IMR-90 (cell line): ENCODE data around the gene PRR36. TPM values are rescaled to one million over a fixed set of nuclear protein-coding genes. Genes with fewer than 3 reads are reported as not detected.

Experiments
- ATAC-seq: fragments of 200-7000 bp; cut with Tn5 transposase; 2 replicates; pipeline ENCODE4 v1.9.1; 2020; ENCODE audit warnings: low read depth, mild to moderate bottlenecking, moderate library complexity
- BruUV-seq: library from RNA; stranded (reverse); fragments of 400-500 nt; replicated peaks from 2 replicates; lab custom pipeline; 2021; lab: Mats Ljungman, UMichigan
- CTCF ChIA-PET: fragments of 300-600 bp; formaldehyde crosslinking; extraction: SDS; loops from one replicate; lab custom pipeline; 2021; ENCODE audit warnings: antibody characterized with exemption; lab: Yijun Ruan, JAX
- POLR2A ChIA-PET: fragments of 300-600 bp; sonication (Branson Sonifier 250); formaldehyde crosslinking; loops from one replicate; lab custom pipeline; 2022; ENCODE audit warnings: antibody characterized with exemption; ENCODE audit not compliant: unreplicated experiment; lab: Charles Lee
- DNase-seq: peaks from one replicate; pipeline ENCODE4 v3.0.0; 2013
- H2AFZ ChIP-seq: replicated peaks from 2 replicates; pipeline ENCODE3; 2013; ENCODE audit warnings: low read length, mild to moderate bottlenecking; ENCODE audit not compliant: poor library complexity
- H2AK5ac ChIP-seq: 2 replicates; pipeline ENCODE4 v1.6.1; 2013; ENCODE audit warnings: low read depth, low read length, inconsistent platforms
- H2AK9ac ChIP-seq: replicated peaks from 2 replicates; pipeline ENCODE3; 2013; ENCODE audit warnings: mild to moderate bottlenecking, low read depth, low read length, moderate library complexity; ENCODE audit not compliant: poor library complexity
- H2BK120ac ChIP-seq: 2 replicates; pipeline ENCODE4 v1.6.1; 2013; ENCODE audit warnings: low read depth, low read length, inconsistent platforms
- H2BK15ac ChIP-seq: 3 replicates; pipeline ENCODE4 v1.6.1; 2013; ENCODE audit warnings: low read depth, low read length, inconsistent platforms
- H2BK20ac ChIP-seq: 2 replicates; pipeline ENCODE4 v1.6.1; 2013; ENCODE audit warnings: low read depth, mild to moderate bottlenecking, inconsistent platforms, low read length, moderate library complexity
- H2BK5ac ChIP-seq: 2 replicates; pipeline ENCODE4 v1.6.1; 2013; ENCODE audit warnings: mild to moderate bottlenecking, low read depth, low read length, inconsistent platforms; ENCODE audit not compliant: poor library complexity, severe bottlenecking
- H3K14ac ChIP-seq: replicated peaks from 2 replicates; pipeline ENCODE4 v1.6.1; 2013; ENCODE audit warnings: low read depth, low read length, inconsistent platforms
- H3K18ac ChIP-seq: 2 replicates; pipeline ENCODE4 v1.6.1; 2013; ENCODE audit warnings: low read depth, low read length, control low read depth
- H3K23ac ChIP-seq: 2 replicates; pipeline ENCODE4 v1.6.1; 2013; ENCODE audit warnings: low read depth, low read length, inconsistent platforms
- H3K27ac ChIP-seq: 2 replicates; pipeline ENCODE4 v1.5.1; 2013; ENCODE audit warnings: mild to moderate bottlenecking, control low read depth, low read length; ENCODE audit not compliant: insufficient read depth
- H3K27me3 ChIP-seq: 2 replicates; pipeline ENCODE4 v1.6.1; 2013; ENCODE audit warnings: low read length; ENCODE audit not compliant: control insufficient read depth, insufficient read depth
- H3K36me3 ChIP-seq: 2 replicates; pipeline ENCODE4 v1.6.1; 2013; ENCODE audit warnings: low read length, mixed read lengths; ENCODE audit not compliant: control insufficient read depth, insufficient read depth
- H3K4ac ChIP-seq: 2 replicates; pipeline ENCODE4 v1.6.1; 2013; ENCODE audit warnings: low read depth, low read length, inconsistent platforms
- H3K4me1 ChIP-seq: 2 replicates; pipeline ENCODE4 v1.6.1; 2013; ENCODE audit warnings: low read length, mixed read lengths; ENCODE audit not compliant: control insufficient read depth, insufficient read depth
- H3K4me2 ChIP-seq: 2 replicates; pipeline ENCODE4 v1.6.1; 2013; ENCODE audit warnings: low read depth, mild to moderate bottlenecking, control low read depth, low read length, moderate library complexity
- H3K4me3 ChIP-seq: 2 replicates; pipeline ENCODE4 v1.5.1; 2013; ENCODE audit warnings: low read depth, mild to moderate bottlenecking, control low read depth, low read length, moderate library complexity; ENCODE audit not compliant: insufficient read depth
- H3K56ac ChIP-seq: 2 replicates; pipeline ENCODE4 v1.6.1; 2013; ENCODE audit warnings: low read length, inconsistent platforms; ENCODE audit not compliant: insufficient read depth; ENCODE audit errors: extremely low read depth
- H3K79me1 ChIP-seq, 2 experiments: 2 replicates each; pipeline ENCODE4 v1.6.1; 2013; ENCODE audit warnings: low read length in 2 of 2, inconsistent platforms in 1 of 2, low read depth in 1 of 2
- H3K9ac ChIP-seq: 2 replicates; pipeline ENCODE4 v1.6.1; 2013; ENCODE audit warnings: low read depth, low read length, control low read depth
- H3K9me1 ChIP-seq: 2 replicates; pipeline ENCODE4 v1.6.1; 2013; ENCODE audit warnings: low read length, inconsistent platforms; ENCODE audit not compliant: insufficient read depth
- H3K9me3 ChIP-seq: 2 replicates; pipeline ENCODE4 v1.6.1; 2013; ENCODE audit warnings: low read length; ENCODE audit not compliant: control insufficient read depth, insufficient read depth
- H4K20me1 ChIP-seq: 2 replicates; pipeline ENCODE4 v1.6.1; 2013; ENCODE audit warnings: low read length, inconsistent platforms; ENCODE audit not compliant: insufficient read depth
- H4K5ac ChIP-seq: 2 replicates; pipeline ENCODE4 v1.6.1; 2013; ENCODE audit warnings: mild to moderate bottlenecking, low read depth, low read length, control low read depth
- H4K8ac ChIP-seq, 2 experiments: 2 replicates each; pipeline ENCODE4 v1.6.1; 2013; ENCODE audit warnings: low read depth in 2 of 2, low read length in 2 of 2, control low read depth in 1 of 2, inconsistent platforms in 1 of 2
- H4K91ac ChIP-seq: 2 replicates; pipeline ENCODE4 v1.6.1; 2013; ENCODE audit warnings: low read depth, low read length, inconsistent platforms; ENCODE audit not compliant: insufficient read depth
- BHLHE40 ChIP-seq: fragments of 150-350 bp; IDR thresholded peaks from 2 replicates; pipeline ENCODE4 v1.6.1; 2016; ENCODE audit warnings: mild to moderate bottlenecking, low read depth, low read length
- CEBPB ChIP-seq: IDR thresholded peaks from 2 replicates; pipeline ENCODE4 v1.6.1; 2012; ENCODE audit warnings: low read depth, low read length, improper control_type of control experiment
- CHD1 ChIP-seq: IDR thresholded peaks from 2 replicates; pipeline ENCODE4 v1.6.1; 2012; ENCODE audit warnings: low read depth, low read length, improper control_type of control experiment
- FOS ChIP-seq: fragments of 150-350 bp; IDR thresholded peaks from 2 replicates; pipeline ENCODE4 v1.6.1; 2016; ENCODE audit warnings: low read depth, low read length
- MAFK ChIP-seq: IDR thresholded peaks from 2 replicates; pipeline ENCODE4 v1.6.1; 2012; ENCODE audit warnings: low read depth, low read length, improper control_type of control experiment
- MAZ ChIP-seq: IDR thresholded peaks from 2 replicates; pipeline ENCODE4 v1.6.1; 2012; ENCODE audit warnings: low read depth, mild to moderate bottlenecking, low read length, improper control_type of control experiment, moderate library complexity, borderline replicate concordance
- POLR2A ChIP-seq: IDR thresholded peaks from 2 replicates; pipeline ENCODE4 v1.6.1; 2012; ENCODE audit warnings: mild to moderate bottlenecking, low read depth, low read length
- RAD21 ChIP-seq: IDR thresholded peaks from 2 replicates; pipeline ENCODE4 v1.6.1; 2012; ENCODE audit warnings: low read length, improper control_type of control experiment
- RCOR1 ChIP-seq: IDR thresholded peaks from 2 replicates; pipeline ENCODE4 v1.6.1; 2012; ENCODE audit warnings: mild to moderate bottlenecking, low read length, improper control_type of control experiment; ENCODE audit not compliant: insufficient replicate concordance
- RFX5 ChIP-seq: IDR thresholded peaks from 2 replicates; pipeline ENCODE4 v1.8.0; 2012; ENCODE audit warnings: low read depth, mild to moderate bottlenecking, low read length, moderate library complexity
- SMC3 ChIP-seq: fragments of 150-350 bp; IDR thresholded peaks from 2 replicates; pipeline ENCODE4 v1.6.1; 2016; ENCODE audit warnings: low read depth, mild to moderate bottlenecking, antibody characterized with exemption, low read length, moderate library complexity
- WGBS, 2 experiments: methylation state at CpG; one replicate each; pipeline versions ENCODE4 v1.1.5 to v1.1.7; 2013; ENCODE audit warnings: missing lambda C conversion rate in 2 of 2; ENCODE audit not compliant: insufficient read length in 1 of 2; ENCODE audit errors: extremely low coverage in 2 of 2; 5-methylcytosine and 5-hydroxymethylcytosine counted together
- dilution Hi-C: fragments of 300-500 bp; cut with HindIII; formaldehyde crosslinking; loops from one replicate; pipeline ENCODE4 v1.14.3; 2018; ENCODE audit warnings: low sequenced_read_pairs; ENCODE audit not compliant: unreplicated experiment
- in situ Hi-C: fragments of 300-500 bp; cut with MboI; formaldehyde crosslinking; loops from 3 replicates; pipeline ENCODE4 v1.14.3; 2019; ENCODE audit warnings: low sequenced_read_pairs, inconsistent platforms, mixed read lengths
- intact Hi-C: fragments of 100-400 bp; cut with micrococcal nuclease; formaldehyde crosslinking; loops from 2 replicates; pipeline ENCODE4 v1.10.0; 2022
- polyA plus RNA-seq, 3 experiments: library from polyadenylated mRNA; depleted of rRNA; stranded (reverse); fragments of >200 nt; gene quantifications; 2 replicates each; pipeline ENCODE4 v1.2.3, GENCODE V29; 2012; ENCODE audit warnings: low replicate concordance in 1 of 3
- total RNA-seq: library from RNA; depleted of rRNA; stranded (reverse); fragments of >200 nt; gene quantifications from 2 replicates; pipeline ENCODE4 v1.2.3, GENCODE V29; 2012
- TF ChIP-seq, protein P1 (sequence below): fragments of 150-350 bp; IDR thresholded peaks from 2 replicates; pipeline ENCODE4 v1.6.1; 2017; ENCODE audit warnings: mild to moderate bottlenecking, antibody characterized with exemption, low read length, low read depth

The PRR36 gene
- total and polyA plus RNA-seq, 2 of the 4 experiments (the other 2 are of a cell fraction), result 0.02 TPM; not detected in 1

DNA sequence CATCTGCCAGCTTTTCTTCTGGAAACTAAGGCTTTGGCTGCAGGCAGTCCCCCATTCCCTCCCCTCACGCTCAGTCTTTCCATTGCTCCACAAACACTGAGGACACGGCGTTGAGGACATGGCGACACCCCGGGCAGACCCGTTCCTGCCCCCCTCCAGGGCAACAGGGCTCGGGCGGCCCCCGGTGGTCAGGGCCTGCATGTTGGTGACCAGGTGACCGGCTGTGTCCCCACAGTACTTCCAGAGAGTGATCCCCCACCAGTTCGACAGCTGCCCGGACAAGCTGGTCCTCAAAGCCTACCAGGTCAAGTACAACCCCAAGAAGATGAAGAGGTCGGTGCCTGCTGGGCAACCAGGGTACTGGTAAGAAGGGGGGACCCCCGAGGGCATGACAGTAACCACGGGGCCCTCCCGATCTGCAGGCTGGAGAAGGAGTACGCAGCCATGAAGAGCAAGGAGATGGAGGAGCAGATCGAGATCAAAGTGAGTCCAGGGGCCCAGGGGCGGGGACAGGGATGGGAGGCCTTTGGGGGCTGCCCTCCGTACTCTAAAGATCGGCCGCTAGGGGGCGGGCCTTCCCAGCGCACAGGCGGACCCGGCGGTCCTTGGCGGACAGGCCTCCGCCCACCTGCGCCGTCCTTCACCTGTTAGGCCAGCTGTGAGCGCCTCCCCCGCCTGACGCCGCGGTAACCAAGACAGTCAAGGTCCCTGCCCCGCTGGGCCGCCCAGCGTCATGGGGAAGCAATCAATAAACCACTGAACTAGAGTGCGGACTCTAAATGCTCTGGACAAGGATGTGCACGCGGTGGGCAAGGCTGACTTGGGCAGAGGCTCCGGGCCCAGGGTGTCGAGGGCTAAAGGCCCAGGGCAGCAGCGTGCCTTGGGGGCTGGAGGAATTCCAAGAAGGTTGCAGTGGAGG lies 21.1 kb downstream of the PRR36 start (continued):
- TF ChIP-seq SMC3 (peak; percentile 59), POLR2A (no peak), BHLHE40 (no peak)

DNA sequence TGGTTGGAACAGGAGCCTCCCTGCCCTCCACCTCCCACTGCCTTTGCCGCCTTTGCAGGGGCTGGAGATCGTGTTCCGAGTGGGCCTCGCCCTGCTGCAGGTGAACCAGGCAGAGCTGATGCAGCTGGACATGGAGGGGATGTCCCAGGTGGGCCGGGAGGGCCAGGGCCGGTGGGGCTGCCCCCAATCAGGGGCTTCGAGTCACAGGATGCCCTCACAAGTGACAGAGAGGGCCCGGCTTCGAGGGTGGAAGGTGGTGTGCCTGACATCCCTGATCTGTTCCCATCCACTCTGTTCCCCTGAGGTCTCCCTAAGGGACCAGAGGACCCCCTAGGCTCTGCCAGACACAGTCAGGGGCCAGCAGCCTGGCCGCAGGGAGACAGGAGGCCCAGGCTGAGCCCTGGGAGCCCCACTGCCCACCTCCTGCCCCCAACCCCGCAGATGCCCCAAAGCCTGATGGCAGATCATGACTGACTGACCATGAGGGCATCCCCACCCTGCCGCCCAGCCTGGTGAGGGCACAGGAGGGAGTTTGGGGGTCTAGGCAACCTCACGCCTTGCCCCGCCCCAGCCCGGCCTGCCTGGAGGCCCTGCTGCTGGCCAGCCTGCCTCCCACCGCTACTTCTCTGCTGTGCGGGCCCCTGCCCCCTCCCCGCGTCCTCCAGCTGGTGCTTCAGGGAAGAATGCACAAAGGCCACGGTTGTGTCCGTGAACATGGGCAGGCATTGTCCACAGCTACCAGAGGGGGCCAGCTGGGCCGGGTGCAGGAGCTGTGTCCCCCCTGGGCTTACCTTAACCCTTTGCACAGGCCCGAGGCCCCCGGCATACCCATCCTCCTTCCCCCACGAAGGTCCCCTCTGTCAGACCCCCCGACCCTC lies 22.3 kb downstream of the PRR36 start:
- no peak overlapping the region for H3K14ac ChIP-seq
- no peak overlapping the region for H4K91ac ChIP-seq
- H3K4me1 ChIP-seq, result peaks cover 6% of the 10 kb centered on the region
- no peak overlapping the region for H2BK120ac ChIP-seq
- WGBS, 2 experiments, result 47% methylated on average over 3 of the region's 26 CpGs; no CpG with 5 or more reads in 1 of the 2 experiments
- H2BK15ac ChIP-seq, result no peak overlapping the region
- H4K8ac ChIP-seq, result no peak overlapping the region
- intact Hi-C loops (no loop called here), dilution Hi-C loops (no loop called here), in situ Hi-C loops (no loop called here)
- ATAC-seq (no peak), DNase-seq (no peak)
- H3K4me3 ChIP-seq, result no peak overlapping the region
- H3K9ac ChIP-seq, result no peak overlapping the region
- no peak overlapping the region for H3K23ac ChIP-seq
- ChIA-PET CTCF (interaction anchor here (0.7 to 1.9 kb wide), 3 partner anchors 11 to 17 kb away, joined by 3 to 6 read pairs (median 4); no protein-coding TSS in a partner anchor), POLR2A (interaction anchor here (0.6 kb wide), 1 partner anchor 176 kb away, joined by 4 read pairs; no protein-coding TSS in a partner anchor)
- H3K79me1 ChIP-seq, result no peaks in the 10 kb centered on the region
- H2AFZ ChIP-seq, result no peak overlapping the region
- no TSS peak for BruUV-seq
- H4K5ac ChIP-seq, result no peak overlapping the region
- H2BK5ac ChIP-seq, result no peak overlapping the region
- peaks cover 8% of the 10 kb centered on the region for H4K20me1 ChIP-seq
- H3K18ac ChIP-seq, result no peak overlapping the region
- no peak overlapping the region for H3K4me2 ChIP-seq
- H3K27ac ChIP-seq, result no peak overlapping the region
- no peaks in the 10 kb centered on the region for H3K9me1 ChIP-seq
- no peak for TF ChIP-seq RAD21
- TF ChIP-seq POLR2A, result no peak
- no peak for TF ChIP-seq MAZ
- TF ChIP-seq, protein P1, sequence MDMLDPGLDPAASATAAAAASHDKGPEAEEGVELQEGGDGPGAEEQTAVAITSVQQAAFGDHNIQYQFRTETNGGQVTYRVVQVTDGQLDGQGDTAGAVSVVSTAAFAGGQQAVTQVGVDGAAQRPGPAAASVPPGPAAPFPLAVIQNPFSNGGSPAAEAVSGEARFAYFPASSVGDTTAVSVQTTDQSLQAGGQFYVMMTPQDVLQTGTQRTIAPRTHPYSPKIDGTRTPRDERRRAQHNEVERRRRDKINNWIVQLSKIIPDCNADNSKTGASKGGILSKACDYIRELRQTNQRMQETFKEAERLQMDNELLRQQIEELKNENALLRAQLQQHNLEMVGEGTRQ, result no peak
- TF ChIP-seq RCOR1, result no peak
- TF ChIP-seq CEBPB, result no peak
- TF ChIP-seq CHD1, result no peak
- no peak for TF ChIP-seq SMC3
- no peak for TF ChIP-seq RFX5
- no peak for TF ChIP-seq FOS
- TF ChIP-seq MAFK, result no peak
- TF ChIP-seq BHLHE40, result no peak
- no peaks in the 10 kb centered on the region for H3K9me3 ChIP-seq
- no peak overlapping the region for H2BK20ac ChIP-seq
- H2AK9ac ChIP-seq, result no peak overlapping the region
- no peak overlapping the region for H2AK5ac ChIP-seq
- H3K4ac ChIP-seq, result no peak overlapping the region
- no peaks in the 10 kb centered on the region for H3K27me3 ChIP-seq
- no peaks in the 10 kb centered on the region for H3K36me3 ChIP-seq
- H3K56ac ChIP-seq, result no peak overlapping the region
